GM21529 (cell line): ENCODE measurements around the gene ATL3.
"Not testable (repeated sequence)": the region's sequence is repeated elsewhere in the genome, so short reads cannot be mapped to it uniquely, and the experiment has no call there.

Experiments
- ATAC-seq: cut with Tn5 transposase; IDR thresholded peaks from one replicate; pipeline ENCODE4 v1.9.1; 2021; ENCODE audit not compliant: unreplicated experiment

ATL3 gene

DNA sequence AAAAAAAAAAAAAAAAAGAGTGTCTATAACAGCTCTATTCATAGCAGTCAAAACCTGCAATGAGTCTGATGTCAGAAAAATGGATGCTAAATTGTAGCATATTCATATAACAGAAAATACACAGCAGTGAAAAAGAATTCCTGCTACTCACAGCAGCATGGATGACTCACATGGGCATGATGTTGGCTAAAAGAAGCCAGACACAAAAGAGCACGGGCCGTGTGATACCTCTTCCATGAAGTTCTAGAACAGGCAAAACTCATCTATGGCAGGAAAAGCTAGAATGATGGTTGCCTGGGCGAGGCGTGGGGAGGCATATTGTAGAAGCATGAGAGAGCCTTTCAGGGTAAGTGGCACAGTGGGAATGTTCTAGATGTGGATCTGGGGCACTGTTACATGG is 75.9 kb downstream of the ATL3 start:
- no peak for ATAC-seq

DNA sequence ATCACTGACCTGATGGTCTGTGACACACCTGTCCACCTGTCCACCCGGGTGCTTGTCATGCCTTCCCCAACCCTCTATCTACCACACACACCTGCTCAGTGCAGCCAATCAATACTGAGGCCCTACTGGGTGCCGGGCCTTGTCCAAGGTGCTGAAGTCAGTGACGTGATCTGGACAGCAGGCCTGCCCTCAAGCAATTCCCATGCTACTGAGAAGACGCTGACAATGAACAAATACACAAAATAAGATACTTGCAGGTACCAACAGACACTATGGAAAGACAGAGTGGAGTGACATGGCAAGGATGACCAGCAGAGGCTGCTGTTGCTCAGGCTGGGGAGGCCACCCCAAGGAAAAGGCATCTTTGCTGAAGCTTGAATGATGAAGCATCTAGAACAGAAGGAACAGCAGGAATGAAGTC is 78.2 kb downstream of the ATL3 start:
- no peak for ATAC-seq

DNA sequence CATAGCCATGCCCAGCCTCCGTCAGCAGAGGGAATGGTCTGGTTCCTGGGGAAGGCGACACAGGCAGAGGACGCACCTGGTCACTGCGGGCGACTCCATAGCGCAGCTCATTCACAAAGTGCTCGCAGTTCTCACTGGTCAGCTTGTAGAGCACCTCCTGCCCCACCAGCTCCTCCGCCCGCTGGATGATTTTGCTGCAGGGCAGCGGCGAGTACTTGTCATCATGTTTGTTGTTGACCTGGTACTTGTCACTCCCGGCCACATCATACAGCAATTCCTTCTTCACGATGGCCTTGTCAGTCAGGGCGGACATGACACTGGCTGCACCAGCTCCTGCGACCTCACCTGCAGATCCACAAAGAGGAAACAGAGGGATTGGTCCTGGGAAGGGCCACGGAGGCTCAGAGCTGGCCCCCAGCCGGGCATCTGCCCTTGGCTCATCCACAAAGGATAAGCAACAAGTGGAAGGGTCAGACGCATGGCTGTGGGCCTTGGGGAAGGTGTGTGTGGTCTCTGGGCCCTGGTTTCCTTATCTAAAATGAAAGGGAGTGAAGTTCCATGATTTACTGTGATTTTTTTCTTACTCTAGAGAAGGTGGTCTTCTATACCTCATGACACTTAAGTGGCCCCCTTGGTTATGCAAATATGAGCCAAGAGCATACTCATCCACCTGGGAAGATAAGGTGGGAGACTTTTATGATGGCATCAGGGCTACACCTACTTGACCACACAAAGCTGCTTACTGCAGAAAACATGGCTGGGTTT is 81.0 kb downstream of the ATL3 start:
- ATAC-seq: no peak

DNA sequence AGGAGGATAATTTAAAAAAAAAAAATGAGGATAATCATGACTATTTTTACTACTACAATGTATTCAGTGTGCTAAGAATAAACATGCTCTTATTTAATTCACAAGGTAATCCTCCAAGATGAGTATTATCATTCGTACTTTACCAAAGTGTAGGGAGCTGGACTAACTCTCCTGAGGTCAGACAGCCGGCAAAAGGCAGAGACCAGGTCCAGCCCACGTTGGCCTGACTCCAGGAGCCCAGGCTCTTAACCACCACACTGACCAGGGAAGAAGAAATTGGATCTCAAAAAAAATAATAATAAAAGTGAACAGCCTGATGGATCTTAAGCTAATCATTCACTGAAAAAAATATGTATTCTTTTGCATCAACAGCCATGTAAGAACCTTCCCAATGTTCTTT is 82.2 kb downstream of the ATL3 start:
- ATAC-seq: no peak

DNA sequence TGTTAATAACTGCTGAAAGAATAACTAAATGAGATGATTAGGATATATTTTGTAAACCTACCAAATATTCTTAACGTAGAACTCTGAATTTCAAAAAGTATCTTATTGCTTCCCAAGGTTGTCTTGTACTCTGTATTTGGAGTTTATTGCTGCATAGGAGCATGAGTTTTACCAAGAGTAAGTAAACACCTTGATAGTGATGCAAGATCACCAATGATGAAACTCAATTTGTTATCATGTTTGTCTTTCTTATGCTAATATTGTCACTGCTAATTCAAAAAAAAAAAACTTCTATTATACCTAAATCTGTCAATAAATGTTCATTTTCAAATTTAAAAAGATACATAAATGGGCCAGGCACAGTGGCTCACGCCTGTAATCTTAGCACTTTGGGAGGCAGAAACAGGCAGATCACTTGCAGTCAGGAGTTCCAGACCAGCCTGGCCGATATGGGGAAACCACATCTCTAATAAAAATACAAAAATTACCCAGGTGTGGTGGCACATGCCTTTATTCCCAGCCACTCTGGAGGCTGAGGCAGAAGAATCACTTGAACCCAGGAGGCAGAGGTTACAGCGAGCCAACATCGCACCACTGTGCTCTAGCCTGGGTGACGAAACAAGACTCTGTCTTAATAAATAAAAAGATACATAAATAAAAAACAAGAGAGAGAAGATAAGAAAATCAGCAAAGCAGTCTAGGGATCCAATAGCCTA is 84.6 kb downstream of the ATL3 start:
- ATAC-seq: no peak

DNA sequence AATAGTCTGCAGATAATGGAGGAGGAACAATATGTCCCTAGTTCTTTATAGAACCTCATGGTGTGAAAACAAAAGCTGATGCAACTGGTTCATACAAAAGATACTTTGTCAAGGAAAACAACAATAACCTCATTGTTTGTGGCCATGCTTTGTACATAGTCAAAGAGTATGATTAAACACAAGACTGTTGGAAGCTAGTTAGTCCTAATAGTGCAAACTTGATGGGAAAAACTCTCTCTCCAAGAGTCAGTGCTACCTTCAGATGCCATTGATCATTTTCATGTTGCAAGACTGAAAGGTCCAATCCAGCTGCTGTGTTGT is 87.9 kb downstream of the ATL3 start:
- no peak for ATAC-seq

DNA sequence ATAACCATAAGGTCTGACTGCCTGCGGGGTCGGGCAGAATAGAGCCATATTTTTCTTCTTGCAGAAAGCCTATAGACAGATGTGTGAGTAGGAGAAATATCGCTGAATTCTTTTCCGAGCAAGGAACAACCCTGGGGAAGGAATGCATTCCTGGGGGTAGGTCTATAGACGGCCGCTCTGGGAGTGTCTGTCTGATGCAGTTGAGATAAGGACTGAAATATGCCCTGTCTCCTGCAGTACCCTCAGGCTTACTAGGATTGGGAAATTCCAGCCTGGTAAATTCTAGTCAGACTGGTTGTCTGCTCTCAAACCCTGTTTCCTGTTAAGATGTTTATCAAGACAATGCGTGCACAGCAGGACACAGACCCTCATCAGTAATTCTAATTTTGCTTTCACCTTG is 90.0 kb downstream of the ATL3 start:
- not testable (repeated sequence) for ATAC-seq

DNA sequence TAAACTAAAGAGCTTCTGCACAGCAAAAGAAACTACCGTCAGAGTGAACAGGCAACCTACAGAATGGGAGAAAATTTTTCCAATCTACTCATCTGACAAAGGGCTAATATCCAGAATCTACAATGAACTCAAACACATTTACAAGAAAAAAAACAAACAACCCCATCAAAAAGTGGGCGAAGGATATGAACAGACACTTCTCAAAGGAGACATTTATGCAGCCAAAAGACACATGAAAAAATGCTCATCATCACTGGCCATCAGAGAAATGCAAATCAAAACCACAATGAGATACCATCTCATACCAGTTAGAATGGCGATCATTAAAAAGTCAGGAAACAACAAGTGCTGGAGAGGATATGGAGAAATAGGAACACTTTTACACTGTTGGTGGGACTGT is 92.3 kb downstream of the ATL3 start:
- ATAC-seq: not testable (repeated sequence)

DNA sequence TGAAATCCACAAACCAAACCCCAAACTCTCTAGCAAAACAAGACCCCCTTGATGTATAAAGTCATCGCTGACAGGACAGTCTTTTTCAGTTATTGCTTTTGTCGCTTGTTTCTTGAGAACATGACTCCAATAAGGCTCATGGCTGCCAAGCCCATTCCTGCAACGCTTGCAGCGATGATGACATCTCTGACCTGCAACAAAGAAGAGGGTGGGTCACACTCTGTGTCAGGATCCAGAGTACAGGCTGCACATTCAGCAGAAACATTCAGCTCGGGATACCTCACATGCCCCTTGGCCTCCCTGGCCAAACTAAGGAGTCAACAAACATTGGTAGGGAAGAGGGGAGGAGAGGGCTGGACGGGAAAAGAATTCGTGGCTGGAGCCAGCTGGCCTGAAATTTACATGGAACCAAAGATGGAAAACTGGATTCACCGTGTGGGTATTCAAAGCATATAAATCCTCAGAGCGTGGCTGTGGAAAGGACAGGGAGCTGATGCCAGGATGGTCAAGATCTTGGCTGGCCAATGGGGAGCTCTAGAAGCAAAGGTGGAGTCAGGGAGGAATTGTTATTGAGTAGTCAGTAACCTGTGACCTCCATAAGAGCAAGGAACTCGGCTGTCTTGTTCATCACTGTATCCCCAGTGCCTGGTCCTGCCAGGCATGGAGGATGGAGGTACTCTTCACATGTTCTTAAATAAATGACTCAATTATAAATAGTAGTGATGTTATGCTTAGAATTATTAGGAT is 96.1 kb downstream of the ATL3 start:
- no peak for ATAC-seq
